Skin epidermis (tissue), 12 donors: ENCODE data around the gene OR52B2.
"Not testable (repeated sequence)": the region's sequence is repeated elsewhere in the genome, so short reads cannot be mapped to it uniquely, and the experiment has no call there.

ENCODE experiments used
- H3K27ac ChIP-seq, 21 experiments: fragments of 200-600 bp; sonication (generic) in 11 of 21; one replicate each; pipeline ENCODE4 v1.5.0; 2020; ENCODE audit warnings: mild to moderate bottlenecking in 3 of 21, inconsistent platforms in 2 of 21, moderate library complexity in 2 of 21
- H3K4me3 ChIP-seq, 7 experiments: fragments of 200-600 bp; sonication (generic) in 2 of 7; one replicate each; pipeline ENCODE4 v1.5.0; 2020; ENCODE audit warnings: inconsistent platforms in 2 of 7, mild to moderate bottlenecking in 2 of 7, moderate library complexity in 1 of 7

Gene OR52B2

DNA sequence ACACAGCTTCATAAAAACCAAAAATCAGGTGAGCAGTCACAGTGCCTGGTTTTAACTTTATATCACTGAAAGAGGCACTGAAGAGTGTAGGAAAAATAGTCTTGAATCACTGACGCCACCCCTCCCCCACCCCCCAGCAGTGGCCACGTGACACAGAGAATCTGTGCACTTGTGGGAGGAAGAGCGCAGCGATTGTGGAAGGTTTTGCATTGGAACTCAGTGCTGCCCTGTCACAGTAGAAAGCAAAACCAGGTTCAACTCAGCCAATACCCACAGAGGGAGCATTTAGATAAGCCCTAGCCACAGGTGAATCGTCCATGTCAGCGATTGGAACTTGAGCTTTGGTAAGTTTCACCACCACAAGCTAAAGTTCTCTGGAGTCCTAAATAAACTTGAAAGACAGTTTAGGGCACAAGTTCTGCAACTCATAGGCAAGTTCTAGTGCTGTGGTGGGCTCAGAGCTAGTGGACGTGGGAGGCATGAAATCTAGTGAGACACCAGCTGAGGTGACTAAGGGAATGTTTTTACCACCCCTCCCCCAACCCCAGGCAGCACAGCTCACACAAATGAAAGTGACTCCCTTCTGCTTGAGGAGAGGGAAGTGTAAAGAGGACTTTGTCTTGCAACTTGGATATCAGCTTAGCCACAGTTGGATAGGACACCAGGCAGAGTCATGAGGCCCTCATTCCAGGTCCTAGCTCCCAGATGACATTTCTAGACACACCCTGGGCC is 13.3 kb downstream of the OR52B2 start:
- Histone ChIP-seq H3K27ac (no peak overlapping the region), H3K4me3 (no peak overlapping the region)

DNA sequence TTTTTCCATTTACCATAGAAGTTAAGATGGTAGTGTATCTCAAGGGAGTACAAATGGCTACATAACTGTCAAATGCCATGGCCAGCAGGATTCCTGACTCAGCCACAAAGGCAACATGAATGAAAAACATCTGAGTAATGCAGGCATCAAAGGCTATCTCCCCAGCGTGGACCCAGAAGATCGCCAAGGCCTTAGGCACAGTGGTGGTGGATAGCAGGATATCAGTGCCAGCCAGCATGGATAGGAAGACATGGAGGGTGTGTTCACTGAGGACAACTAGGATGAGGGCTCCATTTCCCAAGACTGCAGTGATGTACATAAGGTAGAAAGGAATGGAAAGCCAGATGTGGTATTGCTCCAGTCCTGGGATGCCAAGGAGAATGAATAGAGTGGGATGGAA is 18.0 kb downstream of the OR52B2 start:
- no peak overlapping the region for H3K4me3 ChIP-seq
- no peak overlapping the region for H3K27ac ChIP-seq

DNA sequence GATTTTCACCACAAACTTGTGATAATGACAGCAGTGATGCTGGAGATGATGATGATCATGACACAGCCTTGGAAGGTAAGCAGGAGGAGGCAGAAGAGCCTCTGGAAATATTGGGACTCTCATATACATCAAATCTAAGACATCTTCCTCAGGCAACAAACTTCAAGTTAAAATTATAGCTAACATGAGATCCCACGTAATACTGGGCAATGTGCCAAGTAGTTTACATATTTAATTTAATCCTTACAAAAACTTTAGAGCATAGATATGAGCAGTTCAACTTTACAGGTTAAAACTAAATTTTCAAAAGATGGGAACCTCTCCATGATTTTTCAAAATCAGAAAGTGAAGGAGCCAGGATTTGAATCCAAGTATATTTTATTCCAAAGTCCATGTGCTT is 19.0 kb downstream of the OR52B2 start:
- Histone ChIP-seq H3K27ac (no peak overlapping the region), H3K4me3 (no peak overlapping the region)

DNA sequence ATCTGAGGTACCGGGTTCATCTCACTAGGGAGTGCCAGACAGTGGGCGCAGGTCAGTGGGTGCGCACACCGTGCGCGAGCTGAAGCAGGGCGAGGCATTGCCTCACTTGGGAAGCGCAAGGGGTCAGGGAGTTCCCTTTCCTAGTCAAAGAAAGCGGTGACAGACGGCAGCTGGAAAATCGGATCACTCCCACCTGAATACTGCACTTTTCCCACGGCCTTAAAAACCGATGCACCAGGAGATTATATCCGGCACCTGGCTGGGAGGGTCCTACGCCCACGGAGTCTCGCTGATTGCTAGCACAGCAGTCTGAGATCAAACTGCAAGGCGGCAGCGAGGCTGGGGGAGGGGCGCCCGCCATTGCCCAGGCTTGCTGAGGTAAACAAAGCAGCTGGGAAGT is 26.4 kb downstream of the OR52B2 start:
- not testable (repeated sequence) for H3K4me3 ChIP-seq, H3K27ac ChIP-seq

DNA sequence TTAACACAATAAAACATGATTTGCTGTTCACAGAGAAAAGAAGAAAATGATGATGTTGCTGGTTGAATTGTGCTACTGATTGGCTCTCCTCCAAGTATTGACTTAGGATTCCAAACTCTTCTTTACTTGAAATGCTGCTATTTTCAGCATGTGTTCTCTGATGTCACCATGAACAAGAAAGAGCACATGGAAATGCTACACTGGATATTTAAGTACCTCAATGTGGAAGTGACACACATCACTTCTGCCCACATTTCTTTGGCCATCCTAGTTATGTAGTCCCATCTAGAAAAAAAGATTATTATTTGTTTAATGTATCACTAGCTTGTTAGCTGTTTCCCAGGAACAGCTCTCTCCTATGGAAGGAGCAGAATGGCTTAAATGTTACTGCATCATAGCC is 27.2 kb downstream of the OR52B2 start:
- Histone ChIP-seq H3K4me3 (no peak overlapping the region), H3K27ac (no peak overlapping the region)

DNA sequence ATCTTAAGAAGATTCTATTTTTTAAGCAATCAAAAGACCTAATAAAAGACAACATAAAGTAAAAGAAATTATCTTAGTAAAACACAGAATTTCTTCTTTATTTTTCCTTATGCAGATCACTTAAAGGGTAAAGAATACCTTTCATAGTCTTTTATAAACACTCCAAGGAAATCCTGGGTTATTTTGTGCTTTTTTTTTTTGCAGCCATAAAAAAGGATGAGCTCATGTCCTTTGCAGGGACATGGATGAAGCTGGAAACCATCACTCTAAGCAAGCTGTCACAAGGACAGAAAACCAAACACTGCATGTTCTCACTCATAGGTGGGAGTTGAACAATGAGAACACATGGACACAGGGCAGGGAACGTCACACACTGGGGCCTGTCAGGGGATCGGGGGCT is 34.2 kb downstream of the OR52B2 start:
- H3K27ac ChIP-seq, H3K4me3 ChIP-seq: not testable (repeated sequence)

DNA sequence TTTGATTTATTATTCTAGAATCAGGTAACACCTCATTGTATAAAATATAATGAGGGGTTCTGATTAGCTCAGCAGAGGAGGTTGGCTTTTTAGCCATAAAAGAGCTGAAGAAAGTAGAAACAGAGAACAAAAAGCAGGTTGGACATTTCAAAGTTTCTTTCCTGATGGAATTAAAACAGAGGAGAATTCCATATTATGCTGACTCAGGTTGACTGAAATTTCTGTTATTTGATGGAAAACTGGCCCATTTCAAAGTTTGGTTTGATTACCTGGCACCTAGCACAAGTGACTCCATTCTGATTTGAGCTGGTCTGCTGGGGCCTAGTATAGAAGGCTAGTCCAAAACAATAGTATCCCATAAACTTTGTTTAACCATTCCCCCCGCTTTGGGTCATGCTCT is 37.7 kb downstream of the OR52B2 start:
- Histone ChIP-seq H3K4me3 (no peak overlapping the region), H3K27ac (no peak overlapping the region)

DNA sequence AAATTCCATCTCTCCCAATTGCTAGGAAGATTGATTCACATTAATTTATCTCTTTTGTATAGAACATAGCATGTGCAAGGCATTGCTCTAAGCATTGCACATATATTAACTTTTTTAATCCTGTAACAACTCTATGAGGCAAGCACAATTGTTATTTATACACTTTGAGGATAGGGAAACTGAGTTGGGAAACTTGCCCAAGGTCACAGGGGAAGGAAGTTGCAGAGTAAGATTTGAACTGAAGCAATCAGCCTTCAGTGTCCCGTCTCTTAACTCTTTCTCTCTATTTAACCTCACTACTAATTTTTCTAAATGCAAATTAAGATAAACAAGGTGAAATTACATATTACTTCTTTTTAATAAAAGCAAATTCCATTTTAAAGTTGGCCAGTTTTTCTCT is 40.5 kb downstream of the OR52B2 start:
- Histone ChIP-seq H3K4me3 (no peak overlapping the region), H3K27ac (no peak overlapping the region)

DNA sequence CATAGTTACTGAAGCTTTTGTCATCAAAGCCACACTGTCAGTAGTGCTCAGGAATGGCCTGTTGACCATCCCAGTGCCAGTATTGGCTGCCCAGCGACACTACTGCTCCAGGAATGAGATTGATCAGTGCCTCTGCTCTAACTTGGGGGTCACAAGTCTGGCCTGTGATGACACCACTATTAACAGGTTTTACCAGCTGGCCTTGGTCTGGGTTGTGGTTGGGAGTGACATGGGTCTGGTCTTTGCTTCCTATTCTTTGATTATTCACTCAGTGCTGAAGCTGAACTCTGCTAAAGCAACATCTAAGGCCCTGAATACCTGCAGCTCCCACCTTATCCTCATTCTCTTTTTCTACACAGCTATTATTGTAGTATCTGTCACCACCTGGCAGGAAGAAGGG is 41.1 kb downstream of the OR52B2 start:
- no peak overlapping the region for H3K4me3 ChIP-seq
- H3K27ac ChIP-seq: no peak overlapping the region

DNA sequence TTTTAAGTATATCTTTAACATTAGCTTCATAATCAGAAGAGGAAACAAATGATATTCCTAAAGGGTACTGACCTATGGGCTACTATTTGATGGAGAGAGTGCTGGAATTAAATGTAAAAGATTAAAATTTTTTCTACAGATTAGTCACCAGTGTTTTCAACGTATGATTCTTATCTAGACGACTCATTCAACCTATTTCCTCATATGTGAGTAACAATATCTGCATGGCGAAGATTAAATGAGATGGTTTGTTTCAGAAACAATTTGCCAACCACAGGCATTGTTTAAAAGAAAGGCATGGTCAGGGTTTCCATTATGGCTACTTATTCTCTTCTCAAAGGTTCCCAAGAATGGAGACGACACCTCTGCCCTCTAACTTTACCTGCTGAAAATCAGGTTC is 42.2 kb downstream of the OR52B2 start:
- Histone ChIP-seq H3K27ac (no peak overlapping the region), H3K4me3 (no peak overlapping the region)

DNA sequence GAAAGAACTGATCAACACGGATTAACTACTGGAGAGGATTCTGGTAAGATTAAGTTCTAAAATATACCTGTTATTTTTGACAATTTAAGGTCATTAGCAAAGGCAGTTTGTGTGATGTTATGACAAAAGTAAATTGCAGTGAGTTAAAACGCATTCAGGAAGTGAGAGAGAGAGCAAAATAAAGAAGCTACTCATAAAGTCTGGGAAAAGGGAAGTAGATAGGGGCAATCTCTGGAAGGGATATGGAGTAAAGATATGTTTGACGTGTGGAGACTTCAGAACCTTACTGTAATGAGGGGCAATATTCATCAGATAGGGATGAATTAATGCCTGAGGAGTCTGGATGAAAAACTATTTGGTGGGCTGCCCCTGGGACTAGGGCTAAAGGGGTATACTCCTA is 45.9 kb downstream of the OR52B2 start:
- H3K4me3 ChIP-seq: no peak overlapping the region
- no peak overlapping the region for H3K27ac ChIP-seq
